ENCODE measurements around the gene RNMT. TPM values are rescaled to one million over a fixed set of nuclear protein-coding genes. Genes with fewer than 3 reads are reported as not detected.

Gene RNMT
- total RNA-seq, 1 experiment from 2014 or later, result 58.0 TPM

DNA sequence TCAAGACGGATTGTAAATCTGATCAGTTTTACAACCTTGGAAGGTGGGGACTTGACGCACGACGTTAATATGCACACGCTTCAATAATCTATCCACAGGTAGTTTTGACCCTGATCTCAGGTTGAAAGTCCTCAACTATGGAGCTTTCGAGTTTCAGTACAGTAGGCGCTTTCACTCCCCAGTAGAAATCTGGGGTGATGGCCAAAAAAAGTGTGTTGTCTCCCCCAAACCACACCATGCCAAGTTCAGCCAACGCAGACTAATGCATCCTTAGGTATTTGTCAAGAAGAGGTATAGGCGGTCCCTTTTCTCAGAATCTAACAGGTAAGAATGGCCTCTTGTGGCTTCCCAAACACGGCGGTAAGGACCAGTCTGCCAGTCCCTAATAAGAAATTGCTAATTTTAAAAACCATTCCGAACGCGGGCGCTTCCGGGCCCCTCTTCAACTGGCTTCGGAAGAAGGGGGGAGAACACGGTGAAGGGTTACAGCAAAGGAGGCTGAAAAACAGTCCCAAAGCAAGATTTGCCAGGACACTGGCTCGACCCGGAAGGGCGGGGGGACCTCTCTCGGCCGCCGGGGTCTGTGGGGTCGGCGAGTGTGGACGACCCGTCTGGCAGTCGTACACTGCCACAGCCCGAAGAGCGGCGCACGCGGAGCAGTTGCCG is 774 bp upstream of the RNMT start:
- BruUV-seq (replicated peaks), result TSS peak; percentile 54
- Histone ChIP-seq H2AFZ (ENCODE audit: low read depth, low read length, poor library complexity, severe bottlenecking) (no peak overlapping the region), H3K9ac (ENCODE audit: low read length) (peak overlapping the region; percentile 90), H3K79me2 (ENCODE audit: insufficient read depth, low read length) (peaks cover 98% of the 10 kb centered on the region), H3K4me3 (replicated peaks in 1 of 2; ENCODE audit: low read depth in 1 of 2, low read length in 2 of 2) (peak overlapping the region; percentile 89 to 93), H3K9me3 (ENCODE audit: control insufficient read depth in 1 of 2, insufficient read depth in 1 of 2, low read depth in 1 of 2, low read length in 2 of 2) (no peaks in the 10 kb centered on the region), H3K27me3 (ENCODE audit: insufficient read depth, low read length) (no peaks in the 10 kb centered on the region), H3K27ac (ENCODE audit: low read depth, low read length) (peak overlapping the region; percentile 83), H3K36me3 (ENCODE audit: control insufficient read depth in 1 of 2, insufficient read depth in 2 of 2, low read length in 2 of 2) (0 out of 4 replicates have a peak, but pooled peaks cover 0 to 7% of the 10 kb centered on the region in 2 experiments), H3K4me1 (ENCODE audit: control insufficient read depth in 1 of 2, insufficient read depth in 2 of 2, low read length in 2 of 2) (peaks cover 4 to 22% of the 10 kb centered on the region in 2 experiments; a peak in 2 of 4 replicates), H3K9me2 (ENCODE audit: insufficient read depth) (no peaks in the 10 kb centered on the region), H3K4me2 (ENCODE audit: low read length) (peak overlapping the region; percentile 89), H4K20me1 (ENCODE audit: insufficient read depth) (no peaks in the 10 kb centered on the region)
- no peak for ATAC-seq
- no peak for DNase-seq (ENCODE audit: low read depth, low spot score)
- TF ChIP-seq EZH2 (IDR thresholded peaks at IDR 0.05), result no peak
- TF ChIP-seq, protein P1, sequence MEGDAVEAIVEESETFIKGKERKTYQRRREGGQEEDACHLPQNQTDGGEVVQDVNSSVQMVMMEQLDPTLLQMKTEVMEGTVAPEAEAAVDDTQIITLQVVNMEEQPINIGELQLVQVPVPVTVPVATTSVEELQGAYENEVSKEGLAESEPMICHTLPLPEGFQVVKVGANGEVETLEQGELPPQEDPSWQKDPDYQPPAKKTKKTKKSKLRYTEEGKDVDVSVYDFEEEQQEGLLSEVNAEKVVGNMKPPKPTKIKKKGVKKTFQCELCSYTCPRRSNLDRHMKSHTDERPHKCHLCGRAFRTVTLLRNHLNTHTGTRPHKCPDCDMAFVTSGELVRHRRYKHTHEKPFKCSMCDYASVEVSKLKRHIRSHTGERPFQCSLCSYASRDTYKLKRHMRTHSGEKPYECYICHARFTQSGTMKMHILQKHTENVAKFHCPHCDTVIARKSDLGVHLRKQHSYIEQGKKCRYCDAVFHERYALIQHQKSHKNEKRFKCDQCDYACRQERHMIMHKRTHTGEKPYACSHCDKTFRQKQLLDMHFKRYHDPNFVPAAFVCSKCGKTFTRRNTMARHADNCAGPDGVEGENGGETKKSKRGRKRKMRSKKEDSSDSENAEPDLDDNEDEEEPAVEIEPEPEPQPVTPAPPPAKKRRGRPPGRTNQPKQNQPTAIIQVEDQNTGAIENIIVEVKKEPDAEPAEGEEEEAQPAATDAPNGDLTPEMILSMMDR (IDR thresholded peaks at IDR 0.05 in 2 of 3, conservative IDR thresholded peaks at IDR 0.05 in 1 of 3; ENCODE audit: borderline replicate concordance in 1 of 3, insufficient read depth in 1 of 3, low read depth in 2 of 3, low read length in 2 of 3), result no peak
- no peak for TF ChIP-seq EGR1 (IDR thresholded peaks at IDR 0.05; ENCODE audit: low read depth)
- no peak for TF ChIP-seq EZH2phosphoT487 (IDR thresholded peaks at IDR 0.05; ENCODE audit: borderline replicate concordance)
- ChIA-PET POLR2A (interaction anchor here (0.9 to 1.4 kb wide), 2 partner anchors 13 to 14 kb away, joined by 3 to 4 read pairs; no protein-coding TSS in a partner anchor), RAD21 (ENCODE audit: low non-redundant PET in 1 of 2, low total read pairs in 2 of 2, uncharacterized antibody in 2 of 2, unreplicated experiment in 2 of 2) (no interaction called here), CTCF (no interaction called here)
- intact Hi-C loops (cut with micrococcal nuclease), result loop anchor here (1.0 kb wide), 1 partner anchor 15 kb away; no protein-coding TSS in a partner anchor

DNA sequence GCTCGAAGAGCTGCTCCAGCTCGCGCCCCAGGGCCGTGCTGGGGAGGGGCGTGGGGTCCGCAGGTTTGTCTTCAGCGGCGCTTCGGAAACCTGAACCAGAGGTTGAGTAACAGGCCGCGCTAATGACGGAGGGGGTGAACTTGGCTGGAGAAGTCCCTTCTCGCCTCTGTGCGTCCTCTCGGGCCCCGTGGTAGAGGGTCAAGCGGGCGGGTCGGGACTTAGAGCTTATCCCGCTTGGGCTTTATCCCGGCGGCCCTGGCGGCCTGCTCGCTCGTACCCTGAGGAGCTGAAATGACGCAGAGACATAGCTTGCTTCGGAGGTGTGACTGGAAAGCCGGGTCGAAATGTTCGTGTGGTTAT is 479 bp downstream of the RNMT start:
- RAD21 ChIA-PET (ENCODE audit: low non-redundant PET in 1 of 2, low total read pairs in 2 of 2, uncharacterized antibody in 2 of 2, unreplicated experiment in 2 of 2), result no interaction called here
- peak overlapping the region; percentile 83 for H3K27ac ChIP-seq (ENCODE audit: low read depth, low read length)
- POLR2A ChIA-PET, result interaction anchor here (1.4 kb wide), 1 partner anchor 16 kb away, joined by 3 read pairs; no protein-coding TSS in a partner anchor
- H4K20me1 ChIP-seq (ENCODE audit: insufficient read depth), result no peaks in the 10 kb centered on the region
- TSS peak; percentile 42 for BruUV-seq (replicated peaks)
- intact Hi-C loops (cut with micrococcal nuclease), result loop anchor here (1.0 kb wide), 1 partner anchor 17 kb away; no protein-coding TSS in a partner anchor
- peak; percentile 36 for ATAC-seq
- H3K27me3 ChIP-seq (ENCODE audit: insufficient read depth, low read length), result no peaks in the 10 kb centered on the region
- H3K9me2 ChIP-seq (ENCODE audit: insufficient read depth), result no peaks in the 10 kb centered on the region
- DNase-seq (ENCODE audit: low read depth, low spot score), result no peak
- H3K9me3 ChIP-seq (ENCODE audit: control insufficient read depth in 1 of 2, insufficient read depth in 1 of 2, low read depth in 1 of 2, low read length in 2 of 2), result no peaks in the 10 kb centered on the region
- no peak for TF ChIP-seq TCF7L2 (IDR thresholded peaks at IDR 0.05; ENCODE audit: borderline replicate concordance, extremely low read depth, insufficient read depth, insufficient read length)
- no peak for TF ChIP-seq EZH2phosphoT487 (IDR thresholded peaks at IDR 0.05; ENCODE audit: borderline replicate concordance)
- no peak for TF ChIP-seq EZH2 (IDR thresholded peaks at IDR 0.05)
- no peak for TF ChIP-seq ZFX (IDR thresholded peaks at IDR 0.05)
- no peak for TF ChIP-seq CEBPB (IDR thresholded peaks at IDR 0.05; ENCODE audit: low read depth)
- TF ChIP-seq, protein P2, sequence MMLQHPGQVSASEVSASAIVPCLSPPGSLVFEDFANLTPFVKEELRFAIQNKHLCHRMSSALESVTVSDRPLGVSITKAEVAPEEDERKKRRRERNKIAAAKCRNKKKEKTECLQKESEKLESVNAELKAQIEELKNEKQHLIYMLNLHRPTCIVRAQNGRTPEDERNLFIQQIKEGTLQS (IDR thresholded peaks at IDR 0.05), result no peak
- TF ChIP-seq, protein P3, sequence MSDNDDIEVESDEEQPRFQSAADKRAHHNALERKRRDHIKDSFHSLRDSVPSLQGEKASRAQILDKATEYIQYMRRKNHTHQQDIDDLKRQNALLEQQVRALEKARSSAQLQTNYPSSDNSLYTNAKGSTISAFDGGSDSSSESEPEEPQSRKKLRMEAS (IDR thresholded peaks at IDR 0.05), result no peak
- peaks cover 0 to under 1% of the 10 kb centered on the region in 2 experiments; a peak in 1 of 4 replicates for H3K36me3 ChIP-seq (ENCODE audit: control insufficient read depth in 1 of 2, insufficient read depth in 2 of 2, low read length in 2 of 2)
- H3K79me2 ChIP-seq (ENCODE audit: insufficient read depth, low read length), result peaks cover 97% of the 10 kb centered on the region
- H3K4me1 ChIP-seq (ENCODE audit: control insufficient read depth in 1 of 2, insufficient read depth in 2 of 2, low read length in 2 of 2), result peaks cover 4 to 22% of the 10 kb centered on the region in 2 experiments; a peak in 2 of 4 replicates
- H3K4me2 ChIP-seq (ENCODE audit: low read length), result peak overlapping the region; percentile 89
- H3K4me3 ChIP-seq (replicated peaks in 1 of 2; ENCODE audit: low read depth in 1 of 2, low read length in 2 of 2), result peak overlapping the region; percentile 89 to 93
- H3K9ac ChIP-seq (ENCODE audit: low read length), result peak overlapping the region; percentile 90
- H2AFZ ChIP-seq (ENCODE audit: low read depth, low read length, poor library complexity, severe bottlenecking), result no peak overlapping the region
- CTCF ChIA-PET, result no interaction called here

All from HCT116 (cell line).